Measurements from ENCODE around the gene PKHD1.

- TF ChIP-seq CTCF (IDR thresholded peaks at IDR 0.05; ENCODE audit: low read depth, low read length), result no peak
- TF ChIP-seq POLR2A (IDR thresholded peaks at IDR 0.05; ENCODE audit: extremely low read depth, insufficient read length), result no peak
- TF ChIP-seq MYC (IDR thresholded peaks at IDR 0.05; ENCODE audit: low read depth, low read length), result no peak
- no peak for TF ChIP-seq MAX (IDR thresholded peaks at IDR 0.05; ENCODE audit: low read depth, low read length)
Observed at GRCh38 chr6:51814418-51814817, 273.0 kb downstream of the PKHD1 start.
